Endothelial cell (in vitro differentiated cells): ENCODE measurements around the gene RNF208. TPM values are rescaled to one million over a fixed set of nuclear protein-coding genes. Genes with fewer than 3 reads are reported as not detected.

ENCODE experiments used
- DNase-seq: peaks from one replicate; pipeline ENCODE4 v3.0.0; 2021; ENCODE audit warnings: low spot score
- H3K27ac Mint-ChIP-seq: one replicate; pipeline ENCODE4 v1.8.0; 2021; ENCODE audit warnings: mixed read lengths, inconsistent platforms; ENCODE audit not compliant: unreplicated experiment
- H3K27me3 Mint-ChIP-seq: one replicate; pipeline ENCODE4 v1.8.0; 2021; ENCODE audit warnings: mild to moderate bottlenecking, moderate library complexity, mixed read lengths, inconsistent platforms; ENCODE audit not compliant: unreplicated experiment
- H3K36me3 Mint-ChIP-seq: one replicate; pipeline ENCODE4 v1.8.0; 2021; ENCODE audit warnings: mild to moderate bottlenecking, low read depth, mixed read lengths, inconsistent platforms; ENCODE audit not compliant: unreplicated experiment
- H3K4me1 Mint-ChIP-seq: one replicate; pipeline ENCODE4 v1.8.0; 2021; ENCODE audit warnings: mild to moderate bottlenecking, mixed read lengths, inconsistent platforms; ENCODE audit not compliant: unreplicated experiment
- H3K4me3 Mint-ChIP-seq: one replicate; pipeline ENCODE4 v1.8.0; 2021; ENCODE audit warnings: mild to moderate bottlenecking, mixed read lengths, inconsistent platforms; ENCODE audit not compliant: unreplicated experiment
- H3K9me3 Mint-ChIP-seq: one replicate; pipeline ENCODE4 v1.8.0; 2021; ENCODE audit warnings: mixed read lengths, inconsistent platforms; ENCODE audit not compliant: unreplicated experiment
- CTCF ChIP-seq: fragments of 200-600 bp; sonication (generic); IDR thresholded peaks from one replicate; pipeline ENCODE4 v1.5.0; 2021; ENCODE audit warnings: antibody characterized with exemption; ENCODE audit not compliant: unreplicated experiment
- total RNA-seq: library from RNA; stranded (reverse); fragmentation: NEBNext Ultra II Directional; extraction: Animal tissue kit (Norgen Biotek cat#: 25700); gene quantifications from one replicate; pipeline ENCODE4 v1.2.1, GENCODE V29; 2021; ENCODE audit not compliant: unreplicated experiment

RNF208 gene
- total RNA-seq, 1 donor from 2014 or later: 1.1 TPM

GRCh38 chr9:137189297-137190295 is 32.4 kb downstream of the RNF208 start:
- Mint-ChIP-seq H3K9me3 (no peaks in the 10 kb centered on the region), H3K4me3 (peak overlapping the region; percentile 96)
- TF ChIP-seq CTCF: no peak

GRCh38 chr9:137188490-137189296 is 33.3 kb downstream of the RNF208 start, which contains the start of the genes ANAPC2 and SSNA1:
Gene ANAPC2 (minus strand): TSS chr9:137188560. CDS start chr9:137188532, 28 bp downstream.
Gene SSNA1 (plus strand): TSS chr9:137188676. CDS start chr9:137188727, 51 bp downstream.
- H3K9me3 Mint-ChIP-seq: no peaks in the 10 kb centered on the region
- peak within 1 kb of the TSS; percentile 96 for H3K4me3 Mint-ChIP-seq
- DNase-seq: peak; percentile 95
- TF ChIP-seq CTCF: no peak
- peak within 1 kb of the TSS; percentile 57 for H3K27ac Mint-ChIP-seq
- peaks cover 11% of the 10 kb centered on the region for H3K4me1 Mint-ChIP-seq
- peaks cover 7% of the 10 kb centered on the region for H3K36me3 Mint-ChIP-seq
- H3K27me3 Mint-ChIP-seq: peaks cover 9% of the 10 kb centered on the region

More at GRCh38 chr9:137189297-137190295, 32.4 kb downstream of the RNF208 start:
- H3K27me3 Mint-ChIP-seq: peaks cover 9% of the 10 kb centered on the region
- DNase-seq: no peak
- H3K36me3 Mint-ChIP-seq: peaks cover under 1% of the 10 kb centered on the region
- peak overlapping the region; percentile 57 for H3K27ac Mint-ChIP-seq
- H3K4me1 Mint-ChIP-seq: peaks cover 11% of the 10 kb centered on the region

GRCh38 chr9:137188086-137188489 is 34.0 kb downstream of the RNF208 start:
- Mint-ChIP-seq H3K4me1 (peaks cover 11% of the 10 kb centered on the region), H3K27me3 (peaks cover 9% of the 10 kb centered on the region), H3K9me3 (no peaks in the 10 kb centered on the region), H3K27ac (no peak overlapping the region), H3K4me3 (peak overlapping the region; percentile 94), H3K36me3 (peaks cover 7% of the 10 kb centered on the region)
- no peak for TF ChIP-seq CTCF
- DNase-seq: no peak

- peak overlapping the region; percentile 30 for H3K27ac Mint-ChIP-seq
- no peaks in the 10 kb centered on the region for H3K9me3 Mint-ChIP-seq
- H3K4me3 Mint-ChIP-seq: peak overlapping the region; percentile 94
- TF ChIP-seq CTCF: no peak
- DNase-seq: no peak
- H3K4me1 Mint-ChIP-seq: peaks cover 11% of the 10 kb centered on the region
- peaks cover 7% of the 10 kb centered on the region for H3K36me3 Mint-ChIP-seq
- peaks cover 8% of the 10 kb centered on the region for H3K27me3 Mint-ChIP-seq
These were observed 34.7 kb downstream of the RNF208 start for GRCh38 chr9:137187386-137187785.
